ENCODE results near the gene PI4KB.
"Not testable (repeated sequence)": the region's sequence is repeated elsewhere in the genome, so short reads cannot be mapped to it uniquely, and the experiment has no call there.

The PI4KB gene

GRCh38 chr1:151275341-151275740, 51.9 kb downstream of the PI4KB start:
- not testable (repeated sequence) for DNase-seq

DNA sequence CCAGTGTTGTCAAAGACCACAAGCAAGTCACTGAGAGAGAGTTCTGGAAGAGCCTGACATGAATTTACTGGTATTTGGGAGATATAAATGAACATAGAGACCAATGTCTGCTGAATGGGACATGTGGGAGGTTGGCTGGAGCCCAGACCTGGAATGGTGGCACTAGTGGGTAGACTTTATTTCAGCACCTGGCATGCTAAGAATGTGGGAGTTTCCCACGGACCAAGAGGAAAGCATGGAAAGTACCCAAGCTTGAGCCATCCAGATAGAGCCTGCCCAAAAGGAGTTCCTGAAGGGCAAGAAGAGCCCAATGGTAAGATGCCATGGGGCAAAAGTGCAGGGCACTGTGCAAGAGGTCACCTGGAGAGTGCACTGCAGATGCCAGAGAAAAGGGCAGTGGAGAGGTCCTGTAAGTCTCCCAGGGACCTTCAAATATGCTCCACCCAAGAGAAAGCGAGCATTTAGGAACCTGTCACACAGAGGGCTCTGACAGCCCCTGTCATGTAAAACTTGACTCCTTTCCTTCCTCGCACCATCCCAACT, 53.2 kb downstream of the PI4KB start:
- DNase-seq = no peak

- no peak for DNase-seq
Measured at GRCh38 chr1:151267760-151268159, 59.5 kb downstream of the PI4KB start.

DNA sequence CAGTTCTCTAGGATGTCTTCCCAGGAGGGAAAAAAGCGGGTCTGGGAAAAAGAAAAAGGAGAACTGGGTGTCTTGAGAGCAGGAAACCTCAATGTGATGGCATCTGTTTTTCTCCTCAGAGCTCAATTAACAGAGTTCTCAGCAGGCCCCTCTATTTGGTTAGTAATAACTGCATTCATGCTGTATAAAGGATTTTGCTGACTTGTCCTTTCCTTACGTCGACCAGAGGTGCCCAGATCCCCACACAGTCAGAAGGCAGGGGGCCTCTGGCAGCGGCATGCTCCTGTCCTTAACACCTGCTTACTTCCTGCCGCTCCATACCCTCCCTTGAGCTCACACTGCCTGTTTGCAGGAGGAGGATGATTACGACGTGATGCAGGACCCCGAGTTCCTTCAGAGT, 60.4 kb downstream of the PI4KB start:
- no peak for DNase-seq

DNA sequence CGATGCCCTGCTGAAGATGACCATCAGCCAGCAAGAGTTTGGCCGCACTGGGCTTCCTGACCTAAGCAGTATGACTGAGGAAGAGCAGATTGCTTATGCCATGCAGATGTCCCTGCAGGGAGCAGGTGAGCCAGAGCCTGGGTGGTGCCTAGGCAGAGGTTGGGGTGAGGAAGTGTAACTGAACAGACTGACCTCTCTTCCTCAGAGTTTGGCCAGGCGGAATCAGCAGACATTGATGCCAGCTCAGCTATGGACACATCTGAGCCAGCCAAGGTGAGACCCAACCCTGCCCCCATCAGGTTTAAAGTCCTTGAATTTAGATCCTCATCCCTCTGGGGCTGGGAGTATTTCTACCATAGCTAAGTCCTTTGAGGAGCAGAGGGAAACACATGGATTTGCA, 60.9 kb downstream of the PI4KB start:
- DNase-seq = no peak

DNA sequence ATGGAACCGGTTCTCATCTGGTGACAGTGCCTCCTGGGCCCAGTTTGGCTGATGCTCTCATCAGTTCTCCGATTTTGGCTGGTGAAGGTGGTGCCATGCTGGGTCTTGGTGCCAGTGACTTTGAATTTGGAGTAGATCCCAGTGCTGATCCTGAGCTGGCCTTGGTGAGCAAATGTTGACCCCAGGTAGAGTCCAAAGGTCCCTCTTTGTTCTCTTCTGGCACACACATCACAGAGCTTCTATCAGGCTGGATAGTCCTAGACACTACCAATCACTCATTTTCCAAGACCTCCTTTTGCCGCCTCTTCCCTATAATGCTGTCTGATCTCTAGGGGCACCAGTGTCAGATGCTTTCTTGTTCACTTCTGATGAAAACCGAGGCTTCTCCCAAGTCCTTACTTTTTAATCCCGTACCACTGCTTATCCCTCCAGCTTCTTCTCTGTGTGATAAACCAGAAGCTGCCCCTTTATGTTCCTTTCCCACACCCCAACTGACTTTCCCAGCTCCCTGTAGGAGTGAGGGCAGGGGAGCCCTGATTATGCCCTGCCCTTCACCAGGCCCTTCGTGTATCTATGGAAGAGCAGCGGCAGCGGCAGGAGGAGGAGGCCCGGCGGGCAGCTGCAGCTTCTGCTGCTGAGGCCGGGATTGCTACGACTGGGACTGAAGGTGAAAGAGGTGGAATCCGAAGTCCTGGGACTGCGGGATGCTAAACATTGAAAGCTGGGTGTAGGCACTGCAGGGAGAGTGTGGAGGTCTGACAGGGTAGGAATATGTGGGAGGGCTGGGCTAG, 61.6 kb downstream of the PI4KB start:
- no peak for DNase-seq

- DNase-seq = no peak
Measured at GRCh38 chr1:151259351-151259750, 67.9 kb downstream of the PI4KB start.

DNA sequence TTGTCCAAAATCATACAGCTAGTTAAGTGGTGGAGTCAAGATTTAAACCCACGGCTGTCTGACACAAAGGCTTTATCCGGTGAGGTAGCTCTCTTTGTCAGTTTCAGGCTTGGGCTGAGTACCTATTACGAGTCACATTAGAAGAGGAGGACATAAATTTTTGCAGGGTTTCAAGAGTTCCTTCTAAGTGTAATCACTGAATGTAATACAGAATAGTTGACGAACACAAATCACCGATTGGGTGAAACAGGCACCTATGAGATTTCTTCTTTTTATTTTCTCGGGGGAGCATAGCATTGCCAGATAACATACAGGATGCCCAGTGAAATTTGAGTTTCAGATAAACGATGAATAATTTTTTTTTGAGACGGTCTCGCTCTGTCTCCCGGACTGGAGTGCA, 71.8 kb downstream of the PI4KB start:
- no peak for DNase-seq

- no peak for DNase-seq
Measured at GRCh38 chr1:151254217-151255213, 72.7 kb downstream of the PI4KB start, which contains the start of gene PSMD4. Gene PSMD4 (plus strand): TSS chr1:151254734. CDS start chr1:151254783, 49 bp downstream.

DNA sequence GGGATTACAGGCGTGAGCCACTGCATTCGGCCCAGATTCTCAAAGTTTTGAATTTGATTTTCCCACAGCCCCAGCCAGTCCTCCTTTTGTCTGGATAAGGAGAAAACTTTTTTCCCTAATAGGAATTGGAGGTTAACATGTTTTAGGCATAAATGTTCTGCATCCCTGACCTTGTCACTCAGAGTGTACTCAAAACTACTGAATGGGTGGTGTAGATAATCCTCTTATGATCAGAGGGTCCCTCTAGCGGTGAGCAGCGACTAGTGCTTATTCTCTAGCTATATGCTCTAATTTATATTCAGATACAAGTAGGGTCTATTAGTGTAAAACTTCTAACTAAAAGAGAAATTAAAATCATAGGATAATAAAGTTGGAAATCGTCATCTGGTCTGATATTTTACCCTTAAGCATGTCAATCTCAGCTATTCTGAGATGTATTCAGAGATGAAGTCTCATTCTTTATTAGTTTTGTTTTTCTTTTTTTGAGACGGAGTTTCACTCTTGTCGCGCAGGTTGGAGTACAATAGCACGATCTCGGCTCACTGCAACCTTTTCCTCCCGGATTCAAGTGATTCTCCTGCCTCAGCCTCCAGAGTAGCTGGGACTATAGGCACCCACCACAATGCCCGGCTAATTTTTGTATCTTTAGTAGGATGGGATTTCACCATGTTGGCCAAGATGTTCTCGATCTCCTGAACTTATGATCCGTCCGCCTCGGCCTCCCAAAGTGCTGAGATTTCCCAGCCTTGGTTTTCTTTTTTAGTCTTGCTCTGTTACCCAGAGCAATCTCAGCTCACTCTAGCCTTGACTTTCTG, 75.4 kb downstream of the PI4KB start:
- DNase-seq = no peak

GRCh38 chr1:151246786-151247185, 80.4 kb downstream of the PI4KB start:
- DNase-seq = no peak

GRCh38 chr1:151243683-151244216, 83.5 kb downstream of the PI4KB start:
- DNase-seq = no peak

DNA sequence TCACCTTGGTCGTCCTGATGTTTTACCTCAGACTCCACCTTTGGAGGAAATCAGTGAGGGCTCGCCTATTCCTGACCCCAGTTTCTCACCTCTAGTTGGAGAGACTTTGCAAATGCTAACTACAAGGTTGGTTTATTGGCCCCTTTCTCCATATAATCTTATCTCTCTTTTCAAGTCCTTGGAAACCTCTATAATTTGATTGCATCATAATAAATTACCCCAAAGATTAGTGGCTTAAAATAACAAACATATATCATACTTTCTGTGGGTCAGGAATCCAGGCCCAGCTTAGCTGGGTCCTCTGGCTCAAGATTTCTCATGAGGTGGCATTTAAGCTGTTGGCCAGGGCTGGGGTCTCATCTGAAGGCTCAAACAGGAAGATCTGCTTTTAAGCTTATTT, 84.8 kb downstream of the PI4KB start:
- no peak for DNase-seq
